Loucy (cell line): Measurements from ENCODE around the gene SHISA6.

Experiments
- H2AFZ ChIP-seq: fragments of 200-600 bp; sonication (generic); 2 replicates; pipeline ENCODE4 v1.6.0; 2016; ENCODE audit warnings: antibody characterized with exemption, mild to moderate bottlenecking, low read length, moderate library complexity
- H3F3A ChIP-seq: fragments of 200-600 bp; 2 replicates; pipeline ENCODE4 v1.6.0; 2016; ENCODE audit warnings: antibody characterized with exemption, low read depth, mild to moderate bottlenecking
- H3K27me3 ChIP-seq: fragments of 200-600 bp; sonication (generic); 2 replicates; pipeline ENCODE4 v1.6.1; 2014; ENCODE audit warnings: low read length, mild to moderate bottlenecking; ENCODE audit not compliant: insufficient read depth, poor library complexity, severe bottlenecking
- H3K36me3 ChIP-seq: fragments of 200-600 bp; sonication (generic); 2 replicates; pipeline ENCODE4 v1.6.1; 2016; ENCODE audit warnings: low read length; ENCODE audit not compliant: insufficient read depth
- H3K4me1 ChIP-seq: fragments of 200-600 bp; sonication (generic); 2 replicates; pipeline ENCODE4 v1.5.1; 2014; ENCODE audit warnings: low read length, mild to moderate bottlenecking; ENCODE audit not compliant: insufficient read depth, poor library complexity, severe bottlenecking
- H3K4me2 ChIP-seq: fragments of 200-600 bp; sonication (generic); 2 replicates; pipeline ENCODE4 v1.6.0; 2014; ENCODE audit warnings: antibody characterized with exemption, low read length, low read depth, mild to moderate bottlenecking; ENCODE audit not compliant: poor library complexity, severe bottlenecking
- H3K4me3 ChIP-seq: fragments of 200-600 bp; sonication (generic); 2 replicates; pipeline ENCODE4 v1.5.1; 2014; ENCODE audit warnings: low read length, mild to moderate bottlenecking, mixed read lengths; ENCODE audit not compliant: poor library complexity, severe bottlenecking
- H3K79me2 ChIP-seq: fragments of 200-600 bp; sonication (generic); 2 replicates; pipeline ENCODE4 v1.6.1; 2014; ENCODE audit warnings: low read length; ENCODE audit not compliant: insufficient read depth
- H3K9ac ChIP-seq: fragments of 200-600 bp; sonication (generic); 2 replicates; pipeline ENCODE4 v1.6.0; 2014; ENCODE audit warnings: mild to moderate bottlenecking, low read depth, low read length, moderate library complexity; ENCODE audit not compliant: poor library complexity, severe bottlenecking
- H3K9me2 ChIP-seq: fragments of 200-600 bp; sonication (generic); replicated peaks from 2 replicates; pipeline ENCODE4 v1.6.1; 2016; ENCODE audit warnings: low read depth, low read length, mixed read lengths
- H3K9me3 ChIP-seq: fragments of 200-600 bp; sonication (generic); 2 replicates; pipeline ENCODE4 v1.6.1; 2014; ENCODE audit warnings: mild to moderate bottlenecking, antibody characterized with exemption, low read length, low read depth; ENCODE audit not compliant: insufficient read depth
- H4K20me1 ChIP-seq: fragments of 200-600 bp; sonication (generic); 2 replicates; pipeline ENCODE4 v1.6.0; 2014; ENCODE audit warnings: antibody characterized with exemption, low read length, mild to moderate bottlenecking; ENCODE audit not compliant: insufficient read depth, poor library complexity, severe bottlenecking
- EZH2phosphoT487 ChIP-seq: fragments of 200-600 bp; IDR thresholded peaks from 2 replicates; pipeline ENCODE4 v1.6.1; 2018; ENCODE audit warnings: antibody characterized with exemption, mild to moderate bottlenecking, moderate library complexity, borderline replicate concordance
- TF ChIP-seq, protein P1 (sequence below): fragments of 200-600 bp; sonication (generic); conservative IDR thresholded peaks from 2 replicates; pipeline ENCODE4 v1.5.1; 2014; ENCODE audit warnings: mild to moderate bottlenecking, antibody characterized with exemption, low read length

Gene SHISA6

DNA sequence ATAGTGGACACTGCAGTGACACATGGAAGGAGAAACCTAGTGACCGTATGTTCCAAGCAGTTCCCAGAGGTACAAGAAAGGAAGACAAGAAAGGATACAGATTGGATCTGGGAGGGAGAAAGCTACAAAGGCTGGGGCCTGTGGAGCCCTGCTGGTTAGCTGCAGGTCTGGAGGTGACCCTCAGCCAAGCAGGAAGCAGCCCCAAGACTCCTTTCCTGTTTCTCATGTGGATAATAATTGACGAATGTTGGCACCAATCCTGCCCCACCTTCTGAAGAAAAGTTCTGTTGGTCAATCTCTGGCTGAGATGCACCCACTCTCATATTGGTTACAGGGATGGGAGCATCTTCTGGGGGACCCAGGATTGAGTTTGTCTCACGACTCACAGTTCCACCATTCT, 99.8 kb downstream of the SHISA6 start:
- Histone ChIP-seq H3K9ac (no peak overlapping the region), H3K4me1 (no peaks in the 10 kb centered on the region), H3K4me2 (no peak overlapping the region), H2AFZ (no peak overlapping the region), H3K36me3 (no peaks in the 10 kb centered on the region), H3K9me2 (no peaks in the 10 kb centered on the region), H3K27me3 (no peaks in the 10 kb centered on the region), H3K79me2 (no peaks in the 10 kb centered on the region), H3F3A (no peaks in the 10 kb centered on the region), H3K4me3 (no peak overlapping the region), H3K9me3 (peaks cover 3% of the 10 kb centered on the region; the same call in 1 of the 2 replicates), H4K20me1 (no peaks in the 10 kb centered on the region)
- no peak for TF ChIP-seq EZH2phosphoT487
- TF ChIP-seq, protein P1, sequence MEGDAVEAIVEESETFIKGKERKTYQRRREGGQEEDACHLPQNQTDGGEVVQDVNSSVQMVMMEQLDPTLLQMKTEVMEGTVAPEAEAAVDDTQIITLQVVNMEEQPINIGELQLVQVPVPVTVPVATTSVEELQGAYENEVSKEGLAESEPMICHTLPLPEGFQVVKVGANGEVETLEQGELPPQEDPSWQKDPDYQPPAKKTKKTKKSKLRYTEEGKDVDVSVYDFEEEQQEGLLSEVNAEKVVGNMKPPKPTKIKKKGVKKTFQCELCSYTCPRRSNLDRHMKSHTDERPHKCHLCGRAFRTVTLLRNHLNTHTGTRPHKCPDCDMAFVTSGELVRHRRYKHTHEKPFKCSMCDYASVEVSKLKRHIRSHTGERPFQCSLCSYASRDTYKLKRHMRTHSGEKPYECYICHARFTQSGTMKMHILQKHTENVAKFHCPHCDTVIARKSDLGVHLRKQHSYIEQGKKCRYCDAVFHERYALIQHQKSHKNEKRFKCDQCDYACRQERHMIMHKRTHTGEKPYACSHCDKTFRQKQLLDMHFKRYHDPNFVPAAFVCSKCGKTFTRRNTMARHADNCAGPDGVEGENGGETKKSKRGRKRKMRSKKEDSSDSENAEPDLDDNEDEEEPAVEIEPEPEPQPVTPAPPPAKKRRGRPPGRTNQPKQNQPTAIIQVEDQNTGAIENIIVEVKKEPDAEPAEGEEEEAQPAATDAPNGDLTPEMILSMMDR: no peak

DNA sequence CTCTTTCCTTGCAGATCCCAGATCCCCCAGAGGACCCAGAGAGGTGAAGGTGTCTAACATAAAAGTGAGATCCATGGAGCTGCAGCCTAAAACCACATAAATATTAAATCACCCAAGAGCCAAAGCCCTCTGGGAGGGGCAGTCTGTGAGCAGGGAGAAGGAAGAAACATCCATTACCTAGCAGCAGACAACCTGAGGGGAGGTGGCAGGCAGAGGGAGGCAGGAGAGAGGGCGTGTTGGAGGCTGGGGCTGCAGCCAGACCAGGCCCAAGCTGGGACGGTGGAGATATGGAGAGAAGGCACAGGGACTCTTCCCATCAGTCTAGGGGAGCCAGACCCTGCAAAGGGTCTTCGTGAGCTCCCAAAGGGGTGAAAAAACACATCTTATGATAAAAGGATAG, 101.1 kb downstream of the SHISA6 start:
- no peaks in the 10 kb centered on the region for H3K4me1 ChIP-seq
- TF ChIP-seq, protein P1: no peak
- TF ChIP-seq EZH2phosphoT487: no peak

DNA sequence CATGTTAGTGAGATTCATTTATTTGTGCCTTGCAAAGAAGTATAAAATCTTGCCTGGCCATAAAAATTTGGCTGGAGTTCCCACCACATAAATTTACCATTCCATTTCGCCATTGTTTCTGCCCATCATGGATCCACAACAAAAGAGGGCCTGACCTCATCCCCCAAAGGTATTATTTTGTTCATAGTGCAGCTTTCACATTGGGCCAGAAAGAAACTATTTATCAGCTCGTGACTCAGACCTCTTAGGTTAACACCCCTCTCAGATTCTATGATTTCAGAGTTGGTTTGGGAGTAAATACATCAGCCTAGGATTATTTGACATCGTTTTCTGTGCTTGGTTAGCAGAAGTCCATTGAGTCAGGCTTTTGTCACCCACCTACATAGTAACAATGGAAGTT, 108.1 kb downstream of the SHISA6 start:
- Histone ChIP-seq H3K79me2 (no peaks in the 10 kb centered on the region), H3F3A (no peaks in the 10 kb centered on the region), H3K9ac (no peak overlapping the region), H2AFZ (no peak overlapping the region), H3K27me3 (no peaks in the 10 kb centered on the region), H3K9me3 (peaks cover 3% of the 10 kb centered on the region; the same call in 1 of the 2 replicates), H3K4me3 (no peak overlapping the region), H3K9me2 (no peaks in the 10 kb centered on the region), H3K4me2 (no peak overlapping the region), H3K4me1 (no peaks in the 10 kb centered on the region), H3K36me3 (no peaks in the 10 kb centered on the region), H4K20me1 (no peaks in the 10 kb centered on the region)
- no peak for TF ChIP-seq EZH2phosphoT487
- TF ChIP-seq, protein P1: no peak

More for the DNA sequence above, 101.1 kb downstream of the SHISA6 start:
- Histone ChIP-seq H3K4me2 (no peak overlapping the region), H3K9ac (no peak overlapping the region), H3F3A (no peaks in the 10 kb centered on the region), H3K36me3 (no peaks in the 10 kb centered on the region), H3K4me3 (no peak overlapping the region), H4K20me1 (no peaks in the 10 kb centered on the region), H3K79me2 (no peaks in the 10 kb centered on the region), H3K9me3 (peaks cover 3% of the 10 kb centered on the region; the same call in 1 of the 2 replicates), H3K9me2 (no peaks in the 10 kb centered on the region), H2AFZ (no peak overlapping the region), H3K27me3 (no peaks in the 10 kb centered on the region)
